ENCODE measurements around the gene DTNB. TPM values are rescaled to one million over a fixed set of nuclear protein-coding genes. Genes with fewer than 3 reads are reported as not detected.

Gene DTNB
- polyA plus RNA-seq, 1 of the 3 experiments (the other 2 are of a cell fraction): 15.3 TPM

DNA sequence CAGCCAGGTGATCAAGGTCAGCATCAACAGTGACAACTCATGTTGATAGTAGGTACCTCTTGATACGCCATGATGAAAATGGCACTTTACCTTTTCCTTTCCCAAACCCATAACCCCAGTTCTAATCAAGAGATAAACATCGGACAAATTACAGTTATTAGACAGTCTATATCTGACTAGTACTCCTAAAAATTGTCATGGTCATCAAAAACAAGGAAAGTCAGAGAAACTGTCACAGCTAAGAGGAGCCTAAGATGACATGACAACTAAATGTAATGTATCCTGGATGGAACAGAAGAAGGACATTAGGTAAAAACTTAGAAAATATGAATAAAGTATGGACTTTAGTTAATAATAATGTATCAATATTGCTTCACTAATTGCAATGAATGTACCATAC, 234.6 kb downstream of the DTNB start:
- Histone ChIP-seq H3K4me2 (no peak overlapping the region), H3K9ac (no peak overlapping the region), H4K20me1 (ENCODE audit: insufficient read depth) (no peaks in the 10 kb centered on the region), H3F3A (replicated peaks; ENCODE audit: insufficient read depth) (no peaks in the 10 kb centered on the region), H3K4me1 (ENCODE audit: control insufficient read depth in 1 of 2, insufficient read depth in 2 of 2, low read depth in 1 of 2, low read length in 1 of 2) (no peaks in the 10 kb centered on the region), H3K4me3 (ENCODE audit: low read depth in 2 of 2, low read length in 1 of 2) (no peak overlapping the region), H3K79me2 (ENCODE audit: insufficient read depth) (no peaks in the 10 kb centered on the region), H3K9me2 (no peaks in the 10 kb centered on the region), H3K36me3 (replicated peaks in 1 of 2; ENCODE audit: control insufficient read depth in 1 of 2, insufficient read depth in 2 of 2, low read length in 1 of 2) (peaks cover 2 to 4% of the 10 kb centered on the region in 2 experiments), H3K27ac (ENCODE audit: low read depth in 2 of 2, low read length in 1 of 2) (no peak overlapping the region), H2AFZ (ENCODE audit: low read depth) (no peak overlapping the region), H3K27me3 (ENCODE audit: insufficient read depth) (no peaks in the 10 kb centered on the region), H3K9me3 (no peaks in the 10 kb centered on the region)
- WGBS (ENCODE audit: low lambda C conversion rate): 96% methylated on average over 2 of the region's 2 CpGs
- TF ChIP-seq RFX5 (IDR thresholded peaks at IDR 0.05; ENCODE audit: low read length): no peak
- TF ChIP-seq, protein P1, sequence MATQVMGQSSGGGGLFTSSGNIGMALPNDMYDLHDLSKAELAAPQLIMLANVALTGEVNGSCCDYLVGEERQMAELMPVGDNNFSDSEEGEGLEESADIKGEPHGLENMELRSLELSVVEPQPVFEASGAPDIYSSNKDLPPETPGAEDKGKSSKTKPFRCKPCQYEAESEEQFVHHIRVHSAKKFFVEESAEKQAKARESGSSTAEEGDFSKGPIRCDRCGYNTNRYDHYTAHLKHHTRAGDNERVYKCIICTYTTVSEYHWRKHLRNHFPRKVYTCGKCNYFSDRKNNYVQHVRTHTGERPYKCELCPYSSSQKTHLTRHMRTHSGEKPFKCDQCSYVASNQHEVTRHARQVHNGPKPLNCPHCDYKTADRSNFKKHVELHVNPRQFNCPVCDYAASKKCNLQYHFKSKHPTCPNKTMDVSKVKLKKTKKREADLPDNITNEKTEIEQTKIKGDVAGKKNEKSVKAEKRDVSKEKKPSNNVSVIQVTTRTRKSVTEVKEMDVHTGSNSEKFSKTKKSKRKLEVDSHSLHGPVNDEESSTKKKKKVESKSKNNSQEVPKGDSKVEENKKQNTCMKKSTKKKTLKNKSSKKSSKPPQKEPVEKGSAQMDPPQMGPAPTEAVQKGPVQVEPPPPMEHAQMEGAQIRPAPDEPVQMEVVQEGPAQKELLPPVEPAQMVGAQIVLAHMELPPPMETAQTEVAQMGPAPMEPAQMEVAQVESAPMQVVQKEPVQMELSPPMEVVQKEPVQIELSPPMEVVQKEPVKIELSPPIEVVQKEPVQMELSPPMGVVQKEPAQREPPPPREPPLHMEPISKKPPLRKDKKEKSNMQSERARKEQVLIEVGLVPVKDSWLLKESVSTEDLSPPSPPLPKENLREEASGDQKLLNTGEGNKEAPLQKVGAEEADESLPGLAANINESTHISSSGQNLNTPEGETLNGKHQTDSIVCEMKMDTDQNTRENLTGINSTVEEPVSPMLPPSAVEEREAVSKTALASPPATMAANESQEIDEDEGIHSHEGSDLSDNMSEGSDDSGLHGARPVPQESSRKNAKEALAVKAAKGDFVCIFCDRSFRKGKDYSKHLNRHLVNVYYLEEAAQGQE (IDR thresholded peaks at IDR 0.05; ENCODE audit: low read depth, low read length): no peak
- no peak for TF ChIP-seq RAD21 (IDR thresholded peaks at IDR 0.05; ENCODE audit: low read length)
- no peak for TF ChIP-seq SIN3A (IDR thresholded peaks at IDR 0.05; ENCODE audit: borderline replicate concordance, low read depth, low read length)
- TF ChIP-seq TAF1 (IDR thresholded peaks at IDR 0.05; ENCODE audit: borderline replicate concordance, low read depth, low read length): no peak
- no peak for TF ChIP-seq NFIC (IDR thresholded peaks at IDR 0.05; ENCODE audit: borderline replicate concordance)
- TF ChIP-seq CHD2 (IDR thresholded peaks at IDR 0.05; ENCODE audit: low read length, partially characterized antibody): no peak
- TF ChIP-seq, protein P2, sequence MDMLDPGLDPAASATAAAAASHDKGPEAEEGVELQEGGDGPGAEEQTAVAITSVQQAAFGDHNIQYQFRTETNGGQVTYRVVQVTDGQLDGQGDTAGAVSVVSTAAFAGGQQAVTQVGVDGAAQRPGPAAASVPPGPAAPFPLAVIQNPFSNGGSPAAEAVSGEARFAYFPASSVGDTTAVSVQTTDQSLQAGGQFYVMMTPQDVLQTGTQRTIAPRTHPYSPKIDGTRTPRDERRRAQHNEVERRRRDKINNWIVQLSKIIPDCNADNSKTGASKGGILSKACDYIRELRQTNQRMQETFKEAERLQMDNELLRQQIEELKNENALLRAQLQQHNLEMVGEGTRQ (IDR thresholded peaks at IDR 0.05; ENCODE audit: borderline replicate concordance, low read depth, low read length): no peak
- TF ChIP-seq RXRA (IDR thresholded peaks at IDR 0.05; ENCODE audit: borderline replicate concordance, low read depth): no peak
- no peak for TF ChIP-seq MEF2A (IDR thresholded peaks at IDR 0.05; ENCODE audit: borderline replicate concordance, low read depth)
- no peak for TF ChIP-seq FOSL2 (IDR thresholded peaks at IDR 0.05; ENCODE audit: borderline replicate concordance, low read depth)
- TF ChIP-seq NRF1 (IDR thresholded peaks at IDR 0.05; ENCODE audit: low read depth, low read length): no peak
- TF ChIP-seq EZH2phosphoT487 (IDR thresholded peaks at IDR 0.05; ENCODE audit: borderline replicate concordance, low read depth): no peak
- TF ChIP-seq GATA2 (CRISPR knock-in tag; IDR thresholded peaks at IDR 0.05): no peak
- DNase-seq: no peak
- POLR2A ChIA-PET: no interaction called here
- CTCF ChIA-PET: interaction anchor here (1.1 kb wide), 1 partner anchor 77 kb away, joined by 5 read pairs; no protein-coding TSS in a partner anchor

Measured in SK-N-SH (cell line).